RCC 7860 (cell line): ENCODE results near the gene ACSF2.
A peak's percentile ranks its signal among the peaks of the same experiment; 100 is the strongest.

Experiments used
- DNase-seq: peaks from one replicate; pipeline ENCODE4 v3.0.0-alpha.2; 2015; ENCODE audit warnings: low spot score
- FAIRE-seq: peaks from 2 replicates; lab custom pipeline; 2012; peaks lifted over from hg19 to GRCh38; lab: Jason Lieb, UNC

The ACSF2 gene

GRCh38 chr17:50498021-50498874, 72.2 kb downstream of the ACSF2 start:
- FAIRE-seq (no peak), DNase-seq (no peak)

DNA sequence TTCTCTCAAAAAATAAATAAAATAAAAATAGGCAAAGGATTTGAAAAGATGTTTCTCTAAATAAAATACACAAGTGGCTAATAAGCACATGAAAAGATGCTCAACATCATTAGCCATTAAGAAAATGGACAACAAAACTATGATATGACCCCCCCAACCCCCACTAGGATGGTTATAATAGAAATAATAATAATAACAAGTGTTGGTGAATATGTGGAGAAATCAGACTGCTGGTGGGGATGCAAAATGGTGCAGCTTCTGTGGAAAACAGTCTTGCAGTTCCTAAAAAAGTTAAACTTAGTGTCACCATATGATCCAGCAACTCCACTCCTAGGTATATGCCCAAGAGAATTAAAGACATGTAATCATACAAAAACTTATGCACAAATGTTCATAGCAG, 73.3 kb downstream of the ACSF2 start:
- DNase-seq: no peak
- no peak for FAIRE-seq

- no peak for FAIRE-seq
Measured at GRCh38 chr17:50499721-50500120, 73.7 kb downstream of the ACSF2 start.

DNA sequence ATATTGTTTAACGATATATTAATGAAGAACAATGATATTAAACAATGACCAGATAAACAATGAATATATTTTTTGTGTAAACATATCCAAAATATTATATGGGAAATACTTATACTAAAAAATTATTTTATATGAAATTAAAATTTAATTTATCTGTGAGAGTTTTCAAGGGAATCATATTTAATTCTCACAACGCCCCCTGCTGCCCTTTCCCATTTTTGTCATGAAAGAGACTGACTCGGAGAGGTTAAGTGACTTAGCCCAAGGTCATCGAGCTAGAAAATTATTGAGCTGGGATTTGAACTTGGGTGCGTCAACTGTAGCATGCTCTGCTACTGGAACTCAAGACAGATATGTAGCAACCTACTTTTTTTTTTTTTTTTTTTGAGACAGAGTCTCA, 75.0 kb downstream of the ACSF2 start:
- DNase-seq (no peak), FAIRE-seq (peak; percentile 78)

More at GRCh38 chr17:50499721-50500120, 73.7 kb downstream of the ACSF2 start:
- no peak for DNase-seq

DNA sequence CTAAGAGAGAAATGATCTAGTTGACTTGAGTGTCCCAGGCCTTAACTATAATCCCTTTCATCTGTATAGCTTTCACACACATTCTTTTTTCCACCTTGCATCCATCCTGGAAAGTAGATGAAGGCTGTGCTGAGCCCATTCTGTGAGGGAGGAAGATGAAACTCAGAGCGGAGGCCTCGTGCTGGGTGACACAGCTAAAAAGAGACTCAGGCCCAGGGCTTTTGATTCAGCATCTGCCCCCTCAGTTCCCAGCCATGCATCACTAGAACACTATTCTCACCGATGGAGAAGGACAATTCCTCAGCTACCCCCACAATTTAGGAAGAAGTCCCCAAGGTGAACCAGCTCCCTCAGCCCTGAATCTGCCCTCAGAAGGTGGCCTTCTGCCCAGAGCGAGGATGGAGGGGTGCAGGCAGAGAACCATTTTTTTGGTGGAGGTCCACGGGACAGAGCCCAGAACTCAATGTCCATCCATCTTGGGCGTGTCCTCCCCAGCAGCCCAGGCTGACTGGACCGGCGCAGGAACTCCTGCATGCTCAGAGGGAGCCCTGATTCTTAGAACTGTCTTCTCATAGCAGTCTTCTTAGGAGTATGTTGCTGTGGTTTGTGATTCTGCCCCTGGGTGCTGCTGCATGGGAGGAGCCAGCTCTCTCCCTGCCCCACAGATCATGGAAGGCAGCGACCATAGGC, 76.4 kb downstream of the ACSF2 start:
- FAIRE-seq (no peak), DNase-seq (no peak)

GRCh38 chr17:50505591-50506130, 79.6 kb downstream of the ACSF2 start:
- no peak for FAIRE-seq
- no peak for DNase-seq

DNA sequence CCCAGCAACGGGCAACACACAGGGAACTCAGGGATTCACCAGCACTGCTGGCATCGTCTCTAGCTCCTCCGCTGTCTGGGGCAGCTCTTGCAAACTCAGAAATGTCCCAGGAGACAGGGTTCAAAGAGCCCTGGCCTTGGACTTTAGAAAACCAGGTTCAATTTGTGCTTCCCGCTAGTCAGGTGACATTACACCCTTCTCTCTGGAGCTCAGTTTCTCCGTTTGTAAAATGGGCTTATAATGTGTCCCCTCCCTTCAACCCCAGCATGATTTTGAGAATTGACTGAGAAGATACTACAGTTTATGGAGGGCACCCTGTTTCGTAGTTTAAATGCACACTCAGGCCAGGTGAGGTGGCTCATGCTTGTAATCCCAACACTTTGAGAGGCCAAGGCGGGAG, 80.3 kb downstream of the ACSF2 start:
- DNase-seq (no peak), FAIRE-seq (no peak)

- FAIRE-seq: no peak
- DNase-seq: no peak
Measured at GRCh38 chr17:50507871-50508572, 82.0 kb downstream of the ACSF2 start, which contains the start of gene MYCBPAP. Gene MYCBPAP, plus strand, starts transcription at chr17:50508439. Its CDS starts 236 bp downstream, at chr17:50508675.

DNA sequence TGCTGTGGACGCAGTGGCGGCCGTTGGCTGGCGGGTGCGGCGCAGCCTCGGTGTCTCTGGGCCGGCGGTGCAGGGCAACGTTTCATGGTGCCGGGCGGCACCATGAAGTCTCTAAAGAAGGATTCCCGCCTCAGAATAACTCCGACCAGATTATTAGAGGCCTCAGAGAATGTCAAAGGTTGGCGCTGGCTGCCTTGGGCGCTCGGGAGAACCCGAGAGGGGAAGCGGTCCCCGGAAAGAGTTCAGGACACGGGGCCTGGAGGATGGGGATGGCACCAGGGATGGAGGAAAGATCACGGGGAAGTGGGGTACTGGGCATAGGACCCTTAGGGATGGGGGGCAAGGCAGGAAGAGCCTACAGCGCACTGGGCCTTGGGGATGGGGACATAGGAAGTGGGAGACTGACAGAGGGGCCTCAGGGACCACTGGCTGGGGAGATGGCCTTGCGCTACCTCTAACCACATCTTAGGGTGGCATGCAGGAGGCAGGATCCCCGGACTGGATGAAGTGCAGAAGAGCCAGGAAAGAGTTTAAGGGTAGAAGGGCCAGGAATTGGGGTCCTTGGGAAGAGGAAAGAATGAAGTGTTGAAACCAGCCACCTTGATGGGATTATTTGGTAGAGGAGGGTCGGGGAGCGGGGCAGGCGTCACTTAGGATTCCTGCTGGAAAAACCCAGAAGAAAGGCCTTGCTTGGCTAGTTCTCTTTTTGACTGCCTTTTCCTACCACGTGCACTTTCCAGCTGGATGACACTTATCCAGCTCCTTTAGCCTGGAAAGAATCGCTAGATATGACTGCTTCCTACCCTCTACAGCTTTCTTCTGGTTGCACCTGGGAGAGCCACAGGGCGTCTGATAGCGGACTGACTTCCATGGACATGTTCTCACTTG, 82.8 kb downstream of the ACSF2 start:
- FAIRE-seq: no peak
- no peak for DNase-seq

- DNase-seq (no peak), FAIRE-seq (no peak)
Measured at GRCh38 chr17:50511058-50511457, 85.0 kb downstream of the ACSF2 start.

GRCh38 chr17:50513495-50513894, 87.5 kb downstream of the ACSF2 start:
- DNase-seq (no peak), FAIRE-seq (no peak)

GRCh38 chr17:50514388-50514787, 88.4 kb downstream of the ACSF2 start:
- DNase-seq (no peak), FAIRE-seq (no peak)

DNA sequence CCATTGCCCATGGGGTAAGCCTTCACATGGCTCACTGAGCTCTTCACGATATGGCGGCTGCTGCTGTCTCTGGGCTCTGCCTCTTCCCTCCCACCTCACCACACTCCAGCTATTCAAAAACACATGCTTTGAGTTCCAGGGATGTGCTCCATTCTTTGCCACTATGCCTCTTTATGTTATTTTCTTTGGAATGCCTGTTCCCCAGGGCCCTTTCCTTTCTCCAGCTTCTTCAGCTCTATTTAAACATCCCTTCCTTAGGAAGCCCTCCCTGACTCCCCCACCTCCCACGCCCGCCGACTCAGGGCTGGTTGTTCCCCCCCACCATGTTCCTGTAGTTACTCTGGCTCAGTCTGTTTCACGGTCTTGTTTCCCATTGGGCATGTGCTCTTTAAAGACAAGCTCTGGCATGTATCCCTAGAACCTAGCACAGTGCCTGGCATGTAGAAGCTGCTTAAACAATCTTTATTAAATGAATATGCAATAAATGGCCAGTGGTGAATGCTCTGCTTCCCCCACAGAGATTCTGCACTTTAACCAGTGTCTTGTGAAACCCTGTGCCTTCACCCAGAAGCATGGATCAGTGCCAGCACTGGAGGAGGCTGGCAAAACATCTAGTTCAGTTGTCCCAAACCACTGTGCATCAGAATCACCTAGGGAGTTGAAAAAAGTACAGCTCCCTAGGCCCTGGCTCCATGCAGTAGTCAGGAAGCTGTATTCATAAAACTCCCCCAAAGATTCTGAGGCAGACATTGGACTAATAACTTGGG, 89.1 kb downstream of the ACSF2 start:
- no peak for DNase-seq
- no peak for FAIRE-seq

- FAIRE-seq (no peak), DNase-seq (no peak)
Measured at GRCh38 chr17:50517011-50517410, 91.0 kb downstream of the ACSF2 start.

DNA sequence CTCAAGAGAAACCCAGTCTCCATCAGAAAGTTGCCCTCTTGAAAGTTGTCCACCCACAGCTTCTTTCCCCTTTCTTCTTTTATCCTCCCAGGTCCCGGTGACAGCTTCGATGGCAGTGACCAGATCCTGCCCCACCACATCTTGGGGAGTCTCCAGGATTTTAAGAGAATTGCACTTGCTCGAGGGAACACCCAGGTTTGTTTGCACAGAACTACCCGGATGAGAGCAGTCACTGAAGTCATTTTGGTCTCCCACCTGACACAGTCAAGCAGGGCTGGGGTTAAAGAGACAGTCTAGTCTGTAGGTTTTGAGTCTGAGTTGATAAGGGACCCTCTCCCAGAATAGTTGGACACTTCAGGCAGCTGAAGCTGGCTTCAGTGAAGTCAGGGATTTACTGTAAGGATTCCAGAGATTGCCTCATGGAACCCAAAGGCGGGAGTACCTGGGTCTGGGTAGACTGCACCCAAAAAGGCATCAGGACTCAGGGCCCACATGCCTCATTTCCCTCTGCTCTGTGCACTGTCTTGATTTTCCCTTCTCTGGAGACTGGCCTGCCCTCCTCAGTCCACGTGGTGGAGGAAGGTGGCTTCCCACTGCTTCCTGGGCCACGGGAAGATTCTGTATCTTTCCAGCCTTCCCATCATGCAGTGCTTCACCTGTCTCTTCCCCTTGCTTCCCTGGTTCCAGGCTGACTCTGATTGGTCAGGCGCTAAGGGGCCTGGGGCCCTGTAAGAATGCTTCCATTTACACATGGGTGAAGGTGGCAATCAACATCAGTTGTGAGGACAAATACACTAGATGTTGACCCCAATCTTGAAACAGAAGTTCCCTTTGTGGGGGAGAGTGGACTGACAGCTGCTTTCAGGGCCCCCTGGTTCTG, 91.7 kb downstream of the ACSF2 start:
- no peak for FAIRE-seq
- no peak for DNase-seq

DNA sequence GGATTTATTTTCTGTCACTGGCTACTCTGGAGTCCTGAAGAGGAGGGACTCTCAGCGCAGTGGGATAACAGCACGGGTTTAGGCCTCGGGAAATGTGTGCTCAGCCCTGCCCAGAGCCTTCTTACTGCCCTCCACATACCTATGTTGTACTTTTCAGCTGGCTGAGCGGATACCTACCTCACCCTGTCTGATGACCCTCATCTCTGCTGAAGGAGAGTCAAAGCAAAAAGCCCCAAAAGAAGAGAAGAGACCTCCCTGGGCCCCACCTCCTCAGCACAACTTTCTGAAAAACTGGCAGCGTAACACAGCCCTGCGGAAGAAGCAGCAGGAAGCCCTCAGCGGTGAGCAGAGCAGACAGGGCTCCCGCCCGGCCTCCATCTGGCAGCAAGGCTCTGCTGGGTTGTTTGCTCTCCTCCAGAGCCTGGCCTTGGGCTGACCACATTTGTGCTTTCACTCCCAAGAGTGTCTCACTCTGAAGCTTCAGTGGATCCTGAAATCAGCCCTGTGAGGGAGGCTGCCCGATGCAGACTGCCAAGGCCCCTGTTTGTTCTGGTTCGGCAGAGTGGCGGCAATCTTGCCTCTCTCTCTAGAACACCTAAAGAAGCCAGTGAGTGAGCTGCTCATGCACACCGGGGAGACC, 92.5 kb downstream of the ACSF2 start:
- no peak for DNase-seq
- FAIRE-seq: no peak

GRCh38 chr17:50519141-50519834, 93.3 kb downstream of the ACSF2 start:
- DNase-seq (no peak), FAIRE-seq (no peak)
